Gastrocnemius medialis (tissue), 4 donors: ENCODE results near the gene MED27. TPM values are rescaled to one million over a fixed set of nuclear protein-coding genes. Genes with fewer than 3 reads are reported as not detected.

Source experiments
- ATAC-seq, 2 donors: fragments of 150-250 bp; one replicate each; pipeline ENCODE4 v1.9.1; 2016
- DNase-seq, 2 donors: peaks; one replicate each; pipeline ENCODE4 v3.0.0-alpha.2; 2019
- H3K27ac ChIP-seq, 4 donors: fragments of 200-600 bp; sonication (generic); 1 replicate in 1 of 4; 2 replicates in 3 of 4; pipeline ENCODE4 v1.5.1; 2016 to 2018; ENCODE audit warnings: mild to moderate bottlenecking in 2 of 4, moderate library complexity in 1 of 4
- H3K27me3 ChIP-seq, 3 donors: fragments of 200-600 bp; sonication (generic) in 2 of 3; 1 replicate in 1 of 3; 2 replicates in 2 of 3; pipeline versions ENCODE4 v1.5.1 to v1.6.0; 2016 to 2019; ENCODE audit warnings: mild to moderate bottlenecking in 1 of 3, moderate library complexity in 1 of 3
- H3K36me3 ChIP-seq, 2 donors: fragments of 200-600 bp; sonication (generic) in 1 of 2; one replicate each; pipeline ENCODE4 v1.5.1; 2017 to 2018
- H3K4me1 ChIP-seq, 2 donors: fragments of 200-600 bp; sonication (generic) in 1 of 2; one replicate each; pipeline ENCODE4 v1.5.1; 2016 to 2017; ENCODE audit warnings: mild to moderate bottlenecking in 2 of 2
- H3K4me3 ChIP-seq, 4 donors: fragments of 200-600 bp; sonication (generic) in 3 of 4; 1 replicate in 1 of 4; 2 replicates in 3 of 4; pipeline ENCODE4 v1.5.1; 2016 to 2019; ENCODE audit warnings: mild to moderate bottlenecking in 2 of 4
- H3K9me3 ChIP-seq, 3 donors: fragments of 200-600 bp; sonication (generic) in 2 of 3; 1 replicate in 1 of 3; 2 replicates in 2 of 3; pipeline ENCODE4 v1.5.1; 2016 to 2019
- CTCF ChIP-seq, 5 experiments: fragments of 450-650 bp in 3 of 5; fragments of 200-600 bp in 2 of 5; sonication (generic) in 2 of 5; IDR thresholded peaks in 4 of 5; conservative IDR thresholded peaks in 1 of 5; 1 replicate in 4 of 5; 2 replicates in 1 of 5; pipeline ENCODE4 v1.5.1; 2016 to 2019; ENCODE audit warnings: antibody characterized with exemption in 5 of 5, mild to moderate bottlenecking in 3 of 5, moderate library complexity in 3 of 5
- POLR2A ChIP-seq, 2 donors: fragments of 450-650 bp; IDR thresholded peaks; one replicate each; pipeline ENCODE4 v1.6.1; 2017; ENCODE audit warnings: antibody characterized with exemption in 2 of 2, mild to moderate bottlenecking in 2 of 2, moderate library complexity in 2 of 2
- in situ Hi-C, 4 donors: fragments of 200-750 bp; cut with MboI; loops; one replicate each; pipeline versions ENCODE4 v1.15.0 to v1.8.0; 2017; ENCODE audit warnings: low sequenced_read_pairs in 4 of 4
- intact Hi-C: fragments of 100-400 bp; cut with DNase I; formaldehyde crosslinking; loops from one replicate; pipeline ENCODE4 v1.15.1; 2023; ENCODE audit warnings: low total_unique reads
- total RNA-seq, 4 donors: library from RNA; depleted of rRNA; stranded (reverse); fragments of >200 nt; gene quantifications; one replicate each; pipeline versions ENCODE4 v1.1.0 to v1.2.3, GENCODE V29; 2016

MED27 gene
- total RNA-seq, 4 donors from 2014 or later: 11.6 to 20.3 (median 13.9) TPM

- no peaks in the 10 kb centered on the region for H3K27me3 ChIP-seq
- no peak for TF ChIP-seq POLR2A (IDR thresholded peaks at IDR 0.05)
- TF ChIP-seq CTCF (IDR thresholded peaks at IDR 0.05 in 4 of 5, conservative IDR thresholded peaks at IDR 0.05 in 1 of 5): no peak
- DNase-seq (no peak), ATAC-seq (no peak)
- no peaks in the 10 kb centered on the region for H3K4me1 ChIP-seq
- H3K9me3 ChIP-seq: no peaks in the 10 kb centered on the region
- H3K36me3 ChIP-seq: no peaks in the 10 kb centered on the region
- H3K4me3 ChIP-seq: no peak overlapping the region
- intact Hi-C loops (no loop called here), in situ Hi-C loops (no loop called here)
- no peak overlapping the region for H3K27ac ChIP-seq
Measured at GRCh38 chr9:131876486-131876885, 203.2 kb downstream of the MED27 start.

- Histone ChIP-seq H3K36me3 (no peaks in the 10 kb centered on the region), H3K9me3 (no peaks in the 10 kb centered on the region), H3K27ac (no peak overlapping the region), H3K27me3 (no peaks in the 10 kb centered on the region), H3K4me3 (no peak overlapping the region), H3K4me1 (no peaks in the 10 kb centered on the region)
- in situ Hi-C loops (no loop called here), intact Hi-C loops (no loop called here)
- TF ChIP-seq CTCF (IDR thresholded peaks at IDR 0.05 in 4 of 5, conservative IDR thresholded peaks at IDR 0.05 in 1 of 5): no peak
- ATAC-seq (no peak), DNase-seq (no peak)
Measured at GRCh38 chr9:131875828-131876485, 203.7 kb downstream of the MED27 start.

- in situ Hi-C loops: no loop called here
- Histone ChIP-seq H3K4me1 (no peaks in the 10 kb centered on the region), H3K27me3 (no peaks in the 10 kb centered on the region), H3K9me3 (no peaks in the 10 kb centered on the region), H3K36me3 (no peaks in the 10 kb centered on the region), H3K4me3 (no peak overlapping the region), H3K27ac (no peak overlapping the region)
- ATAC-seq (no peak), DNase-seq (no peak)
- TF ChIP-seq CTCF (IDR thresholded peaks at IDR 0.05 in 4 of 5, conservative IDR thresholded peaks at IDR 0.05 in 1 of 5) (no peak), POLR2A (IDR thresholded peaks at IDR 0.05) (no peak)
- intact Hi-C loops: no loop called here
Measured at GRCh38 chr9:131874916-131875670, 204.6 kb downstream of the MED27 start.

- Histone ChIP-seq H3K9me3 (no peaks in the 10 kb centered on the region), H3K36me3 (no peaks in the 10 kb centered on the region), H3K4me1 (no peaks in the 10 kb centered on the region), H3K27me3 (no peaks in the 10 kb centered on the region), H3K27ac (no peak overlapping the region), H3K4me3 (no peak overlapping the region)
- DNase-seq (no peak), ATAC-seq (no peak)
- in situ Hi-C loops (no loop called here), intact Hi-C loops (no loop called here)
- TF ChIP-seq CTCF (IDR thresholded peaks at IDR 0.05 in 4 of 5, conservative IDR thresholded peaks at IDR 0.05 in 1 of 5): no peak
- no peak for TF ChIP-seq POLR2A (IDR thresholded peaks at IDR 0.05)
Measured at GRCh38 chr9:131874447-131874846, 205.2 kb downstream of the MED27 start.
